Right lobe of liver (tissue), 6 donors: ENCODE measurements around the gene TTC28. TPM values are rescaled to one million over a fixed set of nuclear protein-coding genes. Genes with fewer than 3 reads are reported as not detected.

Experiments used
- ATAC-seq, 4 donors: fragments of 200-7000 bp; cut with Tn5 transposase; one replicate each; pipeline ENCODE4 v1.9.1; 2020; ENCODE audit warnings: mild to moderate bottlenecking in 4 of 4, moderate library complexity in 4 of 4
- DNase-seq, 3 donors: peaks; one replicate each; pipeline ENCODE4 v3.0.0-alpha.2; 2020
- H3K27ac ChIP-seq, 3 donors: fragments of 200-600 bp; one replicate each; pipeline ENCODE4 v1.8.0; 2022
- H3K27me3 ChIP-seq, 2 donors: fragments of 200-600 bp; one replicate each; pipeline ENCODE4 v1.8.0; 2022
- H3K36me3 ChIP-seq, 4 donors: fragments of 200-600 bp; sonication (generic) in 1 of 4; one replicate each; pipeline versions ENCODE4 v1.5.1 to v1.8.0; 2017 to 2022; ENCODE audit warnings: control low read depth in 1 of 4
- H3K4me1 ChIP-seq, 4 donors: fragments of 200-600 bp; sonication (generic) in 1 of 4; one replicate each; pipeline versions ENCODE4 v1.5.1 to v1.8.0; 2017 to 2022; ENCODE audit warnings: control low read depth in 1 of 4
- H3K4me3 ChIP-seq, 3 donors: fragments of 200-600 bp; one replicate each; pipeline ENCODE4 v1.8.0; 2022
- H3K9me3 ChIP-seq, 4 donors: fragments of 200-600 bp; sonication (generic) in 1 of 4; one replicate each; pipeline versions ENCODE4 v1.5.1 to v1.8.0; 2017 to 2022; ENCODE audit warnings: control low read depth in 1 of 4
- POLR2A ChIP-seq: fragments of 450-650 bp; IDR thresholded peaks from one replicate; pipeline ENCODE4 v1.6.1; 2017; ENCODE audit warnings: antibody characterized with exemption, mild to moderate bottlenecking
- WGBS: methylation state at CpG from one replicate; pipeline ENCODE4 v1.1.6; 2018; ENCODE audit warnings: low coverage, low lambda C conversion rate; ENCODE audit not compliant: insufficient coverage; ENCODE audit errors: missing lambda C conversion rate; 5-methylcytosine and 5-hydroxymethylcytosine counted together
- intact Hi-C, 2 donors: fragments of 100-400 bp; cut with DNase I; formaldehyde crosslinking; loops; one replicate each; pipeline versions ENCODE4 v1.11.2 to v1.14.1; 2022
- total RNA-seq, 6 experiments: library from RNA; depleted of rRNA in 2 of 6; stranded (reverse); fragments of >200 nt in 2 of 6; fragmentation: NEBNext Ultra II Directional in 3 of 6; extraction: Animal tissue kit (Norgen Biotek cat#: 25700) in 3 of 6; gene quantifications; one replicate each; pipeline versions ENCODE4 v1.1.0 to v1.2.4, GENCODE V29; 2016 to 2023
- TF ChIP-seq, protein P1 (sequence below), 4 donors: fragments of 200-600 bp in 3 of 4; fragments of 450-650 bp in 1 of 4; IDR thresholded peaks; one replicate each; pipeline versions ENCODE4 v1.5.1 to v1.8.0; 2016 to 2022; ENCODE audit warnings: antibody characterized with exemption in 4 of 4, mild to moderate bottlenecking in 2 of 4
- donor health status: DM: no; HTN: yes; CAD: no.
- donor health status: DM: no; HTN: no; CAD: no.
- donor health status: DM: no; HTN: no; CAD: no.
- donor health status: DM: no; HTN: yes; CAD: no.
- donor health status: DM: no; HTN: yes; CAD: no.

Gene TTC28
- total RNA-seq, 6 experiments from 2014 or later, result 9.4 to 38.3 (median 15.0) TPM

DNA sequence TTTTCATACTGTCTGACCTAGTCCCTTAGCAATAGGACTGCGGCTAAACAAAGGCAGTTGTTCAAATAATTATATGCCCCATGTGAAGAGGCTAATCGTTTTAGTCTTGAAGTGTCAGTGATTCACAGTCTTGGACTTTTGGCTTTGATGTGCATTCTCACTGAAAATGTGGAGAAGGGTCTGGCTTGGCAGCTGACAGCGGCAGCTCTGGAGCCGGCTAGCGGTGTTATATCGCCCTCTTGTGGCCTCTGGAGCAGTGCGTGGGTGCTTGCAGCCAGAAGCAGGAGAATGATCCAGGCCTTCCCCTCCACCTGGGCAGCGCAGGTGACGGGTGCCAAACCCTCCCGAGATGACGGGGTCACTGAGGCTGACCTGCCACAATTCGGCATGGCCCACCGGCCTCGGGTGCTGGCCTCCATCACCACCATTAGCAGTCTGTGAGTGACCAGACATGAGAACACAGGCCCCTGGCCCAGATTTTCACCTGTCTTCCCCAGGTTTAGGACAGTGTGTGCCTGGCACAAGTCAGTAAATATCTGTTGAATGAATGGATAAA, 670.3 kb downstream of the TTC28 start:
- Histone ChIP-seq H3K27ac (no peak overlapping the region), H3K27me3 (no peaks in the 10 kb centered on the region), H3K4me1 (no peaks in the 10 kb centered on the region), H3K9me3 (no peaks in the 10 kb centered on the region), H3K4me3 (no peak overlapping the region), H3K36me3 (no peaks in the 10 kb centered on the region)
- 13% methylated on average over 7 of the region's 14 CpGs for WGBS
- intact Hi-C loops, result loop anchor here (5.0 to 10.0 kb wide), 4 partner anchors 85 to 205 kb away; partner anchors contain the start of gene MN1 (in 1 of the 2)
- DNase-seq, result peak; percentile 71 to 76 (median 74)
- peak; percentile 84 to 93 (median 90) for ATAC-seq
- TF ChIP-seq POLR2A, result no peak
- TF ChIP-seq, protein P1, sequence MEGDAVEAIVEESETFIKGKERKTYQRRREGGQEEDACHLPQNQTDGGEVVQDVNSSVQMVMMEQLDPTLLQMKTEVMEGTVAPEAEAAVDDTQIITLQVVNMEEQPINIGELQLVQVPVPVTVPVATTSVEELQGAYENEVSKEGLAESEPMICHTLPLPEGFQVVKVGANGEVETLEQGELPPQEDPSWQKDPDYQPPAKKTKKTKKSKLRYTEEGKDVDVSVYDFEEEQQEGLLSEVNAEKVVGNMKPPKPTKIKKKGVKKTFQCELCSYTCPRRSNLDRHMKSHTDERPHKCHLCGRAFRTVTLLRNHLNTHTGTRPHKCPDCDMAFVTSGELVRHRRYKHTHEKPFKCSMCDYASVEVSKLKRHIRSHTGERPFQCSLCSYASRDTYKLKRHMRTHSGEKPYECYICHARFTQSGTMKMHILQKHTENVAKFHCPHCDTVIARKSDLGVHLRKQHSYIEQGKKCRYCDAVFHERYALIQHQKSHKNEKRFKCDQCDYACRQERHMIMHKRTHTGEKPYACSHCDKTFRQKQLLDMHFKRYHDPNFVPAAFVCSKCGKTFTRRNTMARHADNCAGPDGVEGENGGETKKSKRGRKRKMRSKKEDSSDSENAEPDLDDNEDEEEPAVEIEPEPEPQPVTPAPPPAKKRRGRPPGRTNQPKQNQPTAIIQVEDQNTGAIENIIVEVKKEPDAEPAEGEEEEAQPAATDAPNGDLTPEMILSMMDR (IDR thresholded peaks at IDR 0.05), result peak; percentile 93 to 97 (median 94)

DNA sequence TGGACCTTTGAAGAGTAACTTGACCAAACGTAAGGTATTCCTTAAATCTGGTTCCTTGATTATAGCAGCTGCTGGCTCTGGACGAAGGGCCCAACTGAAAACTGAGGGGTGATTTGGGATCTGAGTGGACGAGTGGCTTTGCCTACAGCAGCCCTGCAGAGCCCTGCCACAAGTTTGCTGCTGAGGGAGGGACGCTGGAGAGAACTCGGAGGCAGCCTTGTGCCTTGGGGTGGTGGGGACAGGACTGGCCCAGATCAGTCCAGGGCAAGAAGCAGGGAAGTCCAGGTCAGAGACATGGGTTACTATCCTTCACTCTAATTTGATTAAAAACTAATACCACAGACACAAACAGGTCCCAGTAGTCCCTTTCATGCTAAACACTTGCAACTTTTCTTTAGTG, 671.0 kb downstream of the TTC28 start:
- no peaks in the 10 kb centered on the region for H3K4me1 ChIP-seq
- H3K4me3 ChIP-seq, result no peak overlapping the region
- WGBS, result 79% methylated on average over 3 of the region's 5 CpGs
- ATAC-seq (no peak), DNase-seq (no peak)
- H3K27me3 ChIP-seq, result no peaks in the 10 kb centered on the region
- H3K36me3 ChIP-seq, result no peaks in the 10 kb centered on the region
- H3K27ac ChIP-seq, result no peak overlapping the region
- intact Hi-C loops, result loop anchor here (5.0 to 10.0 kb wide), 4 partner anchors 84 to 204 kb away; partner anchors contain the start of gene MN1 (in 1 of the 2)
- TF ChIP-seq, protein P1 (IDR thresholded peaks at IDR 0.05), result no peak
- no peak for TF ChIP-seq POLR2A
- H3K9me3 ChIP-seq, result no peaks in the 10 kb centered on the region

DNA sequence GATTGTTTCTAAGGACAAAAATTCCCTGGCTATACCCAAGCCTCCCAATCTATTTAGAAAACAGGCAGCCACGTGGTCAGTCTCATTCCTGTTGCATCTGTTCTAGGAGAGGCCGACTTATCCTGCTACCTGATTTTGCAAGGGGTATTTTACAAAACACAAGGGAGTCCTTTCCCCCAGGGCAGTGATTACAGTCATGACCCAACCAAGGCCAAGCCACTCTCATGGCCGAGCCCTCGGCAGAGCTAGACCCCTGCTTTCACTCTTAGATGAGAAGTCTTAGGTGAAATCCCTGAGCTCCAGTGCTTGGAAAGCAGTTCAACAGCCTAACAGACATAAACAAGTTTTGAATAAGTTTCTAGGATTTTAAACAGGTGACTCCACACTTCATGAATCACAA, 671.6 kb downstream of the TTC28 start:
- intact Hi-C loops, result loop anchor here (5.0 to 10.0 kb wide), 4 partner anchors 83 to 203 kb away; partner anchors contain the start of gene MN1 (in 1 of the 2)

DNA sequence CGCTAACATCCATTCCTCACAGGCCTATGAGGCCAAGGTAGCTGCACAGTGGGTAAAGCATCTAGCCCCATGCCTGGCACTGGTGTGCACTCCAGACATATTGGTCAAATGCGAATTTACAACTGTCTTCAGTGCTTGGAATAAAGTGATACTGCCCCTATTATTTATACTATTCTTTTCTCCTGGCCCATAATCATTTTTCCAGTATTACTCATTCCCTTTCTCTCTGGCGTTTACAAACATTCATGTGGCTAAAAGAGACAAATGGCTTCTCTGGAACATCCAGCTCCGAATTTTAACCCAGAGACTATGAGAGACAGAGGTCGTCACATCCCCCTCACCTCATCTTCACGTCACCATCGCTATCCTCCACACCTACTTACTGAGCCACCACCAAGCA, 673.4 kb downstream of the TTC28 start:
- no peaks in the 10 kb centered on the region for H3K9me3 ChIP-seq
- intact Hi-C loops, result loop anchor here (5.0 to 10.0 kb wide), 4 partner anchors 81 to 201 kb away; partner anchors contain the start of gene MN1 (in 1 of the 2)
- no peak overlapping the region for H3K4me3 ChIP-seq
- TF ChIP-seq, protein P1 (IDR thresholded peaks at IDR 0.05), result no peak
- no peak for TF ChIP-seq POLR2A
- no peaks in the 10 kb centered on the region for H3K27me3 ChIP-seq
- WGBS, result 83% methylated on average over 6 of the region's 7 CpGs
- no peaks in the 10 kb centered on the region for H3K36me3 ChIP-seq
- ATAC-seq (no peak), DNase-seq (no peak)
- H3K27ac ChIP-seq, result no peak overlapping the region
- H3K4me1 ChIP-seq, result peaks cover 0 to 11% (median 5%) of the 10 kb centered on the region in 4 donors

More for the DNA sequence above, 671.6 kb downstream of the TTC28 start:
- Histone ChIP-seq H3K27me3 (no peaks in the 10 kb centered on the region), H3K4me1 (peaks cover 0 to 2% (median under 1%) of the 10 kb centered on the region in 4 donors), H3K36me3 (no peaks in the 10 kb centered on the region), H3K27ac (no peak overlapping the region), H3K9me3 (no peaks in the 10 kb centered on the region), H3K4me3 (no peak overlapping the region)
- no peak for TF ChIP-seq POLR2A
- TF ChIP-seq, protein P1 (IDR thresholded peaks at IDR 0.05), result no peak
- ATAC-seq (no peak), DNase-seq (no peak)
- WGBS, result 87% methylated on average over 4 of the region's 4 CpGs
